Uterus (tissue), 2 donors: ENCODE data around the gene C15orf39.
"Not testable (repeated sequence)": the region's sequence is repeated elsewhere in the genome, so short reads cannot be mapped to it uniquely, and the experiment has no call there.

Source experiments
- CTCF ChIP-seq, 4 experiments: fragments of 200-600 bp in 2 of 4; fragments of 450-650 bp in 2 of 4; sonication (generic) in 2 of 4; IDR thresholded peaks; one replicate each; pipeline ENCODE4 v1.5.1; 2016 to 2019; ENCODE audit warnings: antibody characterized with exemption in 4 of 4, mild to moderate bottlenecking in 2 of 4, moderate library complexity in 1 of 4
- POLR2A ChIP-seq, 2 donors: fragments of 450-650 bp; IDR thresholded peaks; one replicate each; pipeline ENCODE4 v1.6.1; 2016; ENCODE audit warnings: antibody characterized with exemption in 2 of 2, mild to moderate bottlenecking in 1 of 2, moderate library complexity in 1 of 2

- not testable (repeated sequence) for TF ChIP-seq CTCF, POLR2A (IDR thresholded peaks at IDR 0.05)
These were observed 35.1 kb upstream of the C15orf39 start for GRCh38 chr15:75166489-75167063.
